Mesothelial cell of epicardium (in vitro differentiated cells): ENCODE measurements around the gene DLGAP1. TPM values are rescaled to one million over a fixed set of nuclear protein-coding genes. Genes with fewer than 3 reads are reported as not detected.

Experiments
- DNase-seq, 2 experiments: peaks; one replicate each; pipeline ENCODE4 v3.0.0; 2021; ENCODE audit warnings: low spot score in 2 of 2; ENCODE audit not compliant: unreplicated experiment in 2 of 2
- H3K27ac Mint-ChIP-seq: 2 replicates; pipeline ENCODE4 v1.8.0; 2021; ENCODE audit warnings: mixed read lengths
- H3K27me3 Mint-ChIP-seq: 2 replicates; pipeline ENCODE4 v1.8.0; 2021; ENCODE audit warnings: low read depth, mixed read lengths
- H3K36me3 Mint-ChIP-seq: 2 replicates; pipeline ENCODE4 v1.8.0; 2021; ENCODE audit warnings: mixed read lengths
- H3K4me1 Mint-ChIP-seq: 2 replicates; pipeline ENCODE4 v1.8.0; 2021; ENCODE audit warnings: mixed read lengths
- H3K4me3 Mint-ChIP-seq: 2 replicates; pipeline ENCODE4 v1.8.0; 2021; ENCODE audit warnings: mild to moderate bottlenecking, moderate library complexity, mixed read lengths
- H3K9me3 Mint-ChIP-seq: 2 replicates; pipeline ENCODE4 v1.8.0; 2021; ENCODE audit warnings: mixed read lengths
- total RNA-seq: library from RNA; stranded (reverse); gene quantifications from 3 replicates; pipeline ENCODE4 v1.2.1, GENCODE V29; 2021
- TF ChIP-seq, protein P1 (sequence below): fragments of 200-600 bp; sonication (generic); IDR thresholded peaks from one replicate; pipeline ENCODE4 v1.5.0; 2021; ENCODE audit warnings: antibody characterized with exemption; ENCODE audit not compliant: unreplicated experiment

DLGAP1 gene
- total RNA-seq, 1 donor from 2014 or later = 4.6 TPM

DNA sequence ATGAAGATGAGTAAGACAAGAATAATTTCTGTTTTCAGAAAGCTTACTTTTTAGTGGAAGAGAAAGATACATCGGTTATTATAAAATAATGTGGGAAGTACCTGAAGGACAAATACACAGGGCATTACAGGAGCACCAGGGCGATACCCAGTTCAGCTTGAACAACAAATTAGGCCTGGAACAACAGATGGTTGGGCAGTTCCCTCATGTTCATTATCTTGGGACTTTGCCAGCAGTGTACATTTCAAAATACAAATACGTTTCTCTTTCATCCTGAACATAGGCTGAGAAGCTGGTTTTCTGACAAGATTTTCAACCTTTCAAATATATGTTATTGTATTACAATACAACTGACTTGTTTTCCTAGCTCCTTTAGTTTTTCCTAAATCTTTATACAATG lies 925.5 kb downstream of the DLGAP1 start:
- Mint-ChIP-seq H3K4me1 (peaks cover 49% of the 10 kb centered on the region), H3K9me3 (peaks cover 4% of the 10 kb centered on the region), H3K27me3 (no peaks in the 10 kb centered on the region), H3K4me3 (no peak overlapping the region), H3K27ac (peak overlapping the region; percentile 89), H3K36me3 (peaks cover 3% of the 10 kb centered on the region)
- DNase-seq = no peak
- TF ChIP-seq, protein P1, sequence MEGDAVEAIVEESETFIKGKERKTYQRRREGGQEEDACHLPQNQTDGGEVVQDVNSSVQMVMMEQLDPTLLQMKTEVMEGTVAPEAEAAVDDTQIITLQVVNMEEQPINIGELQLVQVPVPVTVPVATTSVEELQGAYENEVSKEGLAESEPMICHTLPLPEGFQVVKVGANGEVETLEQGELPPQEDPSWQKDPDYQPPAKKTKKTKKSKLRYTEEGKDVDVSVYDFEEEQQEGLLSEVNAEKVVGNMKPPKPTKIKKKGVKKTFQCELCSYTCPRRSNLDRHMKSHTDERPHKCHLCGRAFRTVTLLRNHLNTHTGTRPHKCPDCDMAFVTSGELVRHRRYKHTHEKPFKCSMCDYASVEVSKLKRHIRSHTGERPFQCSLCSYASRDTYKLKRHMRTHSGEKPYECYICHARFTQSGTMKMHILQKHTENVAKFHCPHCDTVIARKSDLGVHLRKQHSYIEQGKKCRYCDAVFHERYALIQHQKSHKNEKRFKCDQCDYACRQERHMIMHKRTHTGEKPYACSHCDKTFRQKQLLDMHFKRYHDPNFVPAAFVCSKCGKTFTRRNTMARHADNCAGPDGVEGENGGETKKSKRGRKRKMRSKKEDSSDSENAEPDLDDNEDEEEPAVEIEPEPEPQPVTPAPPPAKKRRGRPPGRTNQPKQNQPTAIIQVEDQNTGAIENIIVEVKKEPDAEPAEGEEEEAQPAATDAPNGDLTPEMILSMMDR = no peak

DNA sequence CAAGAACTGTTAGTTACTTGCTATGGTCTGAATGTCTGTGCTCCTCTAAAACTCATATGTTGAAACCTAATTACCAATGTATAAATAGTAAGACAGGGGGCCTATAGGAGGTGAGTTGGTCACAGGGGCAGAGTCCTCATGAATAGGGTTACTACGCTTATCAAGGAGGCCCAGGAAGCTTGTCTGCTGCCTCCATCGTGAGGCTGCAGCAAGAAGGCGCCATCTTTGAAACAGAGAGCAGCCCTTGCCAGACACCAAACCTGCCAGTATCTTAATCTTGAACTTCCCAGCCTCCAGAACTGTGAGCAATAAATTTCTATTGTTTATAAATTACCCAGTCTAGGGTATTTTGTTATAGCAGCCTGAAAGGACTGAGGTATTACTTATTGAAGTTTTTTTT lies 926.0 kb downstream of the DLGAP1 start:
- Mint-ChIP-seq H3K9me3 (peaks cover 4% of the 10 kb centered on the region), H3K4me3 (no peak overlapping the region), H3K27ac (peak overlapping the region; percentile 93), H3K4me1 (peaks cover 49% of the 10 kb centered on the region), H3K36me3 (peaks cover 3% of the 10 kb centered on the region), H3K27me3 (no peaks in the 10 kb centered on the region)
- TF ChIP-seq, protein P1 = no peak
- DNase-seq = no peak

GRCh38 chr18:3528231-3528630 lies 926.9 kb downstream of the DLGAP1 start:
- TF ChIP-seq, protein P1 = no peak
- peak overlapping the region; percentile 93 for H3K27ac Mint-ChIP-seq
- no peaks in the 10 kb centered on the region for H3K9me3 Mint-ChIP-seq
- H3K4me3 Mint-ChIP-seq = no peak overlapping the region
- peaks cover 49% of the 10 kb centered on the region for H3K4me1 Mint-ChIP-seq
- no peaks in the 10 kb centered on the region for H3K36me3 Mint-ChIP-seq
- DNase-seq = no peak
- no peaks in the 10 kb centered on the region for H3K27me3 Mint-ChIP-seq

DNA sequence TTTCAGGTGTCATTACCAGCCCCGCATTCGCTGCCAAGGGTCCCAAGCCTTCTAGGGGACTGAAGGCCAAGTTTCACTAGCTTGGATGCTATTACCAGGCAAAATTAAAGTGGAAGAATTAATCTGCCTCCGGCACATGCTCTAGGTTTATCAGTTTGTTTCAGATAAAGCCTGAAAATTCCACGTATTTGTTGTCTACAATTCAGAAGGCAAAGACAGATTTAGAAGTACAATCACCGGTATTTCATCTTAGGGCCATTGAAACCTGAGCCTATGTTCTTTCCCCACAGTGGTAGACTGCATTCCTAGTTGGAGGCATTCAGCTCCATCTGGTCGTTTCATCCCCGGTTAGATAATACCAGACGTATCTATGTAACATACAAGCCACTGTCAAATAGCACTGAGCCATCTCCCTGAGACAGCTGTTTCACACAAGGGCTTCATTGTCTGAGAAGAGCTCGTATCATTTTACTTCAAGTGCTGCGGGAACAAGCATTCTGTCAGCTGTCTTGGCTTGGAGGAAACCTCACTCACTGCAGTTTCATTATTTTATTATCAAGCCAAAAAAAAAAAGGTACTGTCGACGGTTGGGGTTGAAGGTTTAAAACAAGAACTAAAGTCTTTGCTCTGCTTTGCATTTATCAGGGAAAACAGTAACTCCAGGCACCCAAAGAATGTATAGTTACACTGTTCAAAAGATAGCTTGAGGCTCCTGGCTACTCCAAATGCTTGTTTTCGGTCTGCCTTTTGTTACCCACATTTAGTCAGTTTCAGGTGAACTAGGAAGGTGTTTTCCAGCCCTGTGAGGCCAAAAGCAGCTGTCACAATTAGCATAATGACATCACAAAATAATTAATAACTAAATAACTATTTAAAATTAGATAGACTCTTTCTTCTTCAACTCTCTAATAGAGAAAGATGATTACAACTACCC lies 928.4 kb downstream of the DLGAP1 start:
- Mint-ChIP-seq H3K9me3 (no peaks in the 10 kb centered on the region), H3K36me3 (no peaks in the 10 kb centered on the region), H3K27ac (peak overlapping the region; percentile 95), H3K27me3 (no peaks in the 10 kb centered on the region), H3K4me1 (peaks cover 49% of the 10 kb centered on the region), H3K4me3 (no peak overlapping the region)
- TF ChIP-seq, protein P1 = no peak
- no peak for DNase-seq

GRCh38 chr18:3525870-3526420 lies 929.2 kb downstream of the DLGAP1 start:
- no peak for DNase-seq
- Mint-ChIP-seq H3K27me3 (no peaks in the 10 kb centered on the region), H3K36me3 (no peaks in the 10 kb centered on the region), H3K4me3 (no peak overlapping the region), H3K9me3 (no peaks in the 10 kb centered on the region), H3K27ac (peak overlapping the region; percentile 95), H3K4me1 (peaks cover 48% of the 10 kb centered on the region)
- TF ChIP-seq, protein P1 = no peak
